Measurements from ENCODE around the gene CCL4. TPM values are rescaled to one million over a fixed set of nuclear protein-coding genes. Genes with fewer than 3 reads are reported as not detected.

The CCL4 gene
- total RNA-seq, 1 experiment from 2014 or later, result not detected

DNA sequence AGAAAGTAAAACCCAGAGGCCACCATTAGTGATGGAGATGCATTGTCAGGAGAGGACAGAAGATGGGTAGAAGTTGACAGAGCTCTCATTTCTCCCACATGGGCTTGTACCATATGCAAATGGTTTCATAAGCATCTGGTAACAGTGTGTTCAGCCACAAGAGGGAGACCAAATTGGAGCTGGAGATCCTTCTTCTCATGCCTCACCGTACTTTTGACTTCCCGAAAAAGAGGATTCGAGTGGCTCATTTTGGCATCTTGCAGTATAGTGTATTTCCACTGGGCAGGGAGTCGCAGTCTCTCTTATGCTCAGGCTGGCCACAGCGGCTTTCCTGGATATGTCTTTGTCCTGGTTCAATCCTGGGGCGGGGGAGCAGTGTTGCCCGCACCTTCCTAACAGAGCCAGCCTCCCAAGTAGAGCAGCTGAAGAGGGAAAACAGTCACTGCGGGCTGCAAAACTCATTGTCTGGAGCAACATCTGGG is 49.1 kb downstream of the CCL4 start:
- WGBS (ENCODE audit: extremely low coverage, insufficient read length, low lambda C conversion rate), result no CpG with 5 or more reads among the region's 8 CpGs
- H3K4me3 Mint-ChIP-seq, result no peak overlapping the region

More for the DNA sequence above, 49.1 kb downstream of the CCL4 start:
- Histone ChIP-seq H3K23ac (ENCODE audit: insufficient read length, low read depth, low read length) (no peak overlapping the region), H2BK15ac (ENCODE audit: low read depth, low read length) (no peak overlapping the region), H2BK5ac (ENCODE audit: insufficient read length, low read length) (no peak overlapping the region), H3K18ac (ENCODE audit: insufficient read length, low read depth, low read length) (no peak overlapping the region), H4K91ac (ENCODE audit: insufficient read length, low read depth, low read length) (no peak overlapping the region), H3K4ac (ENCODE audit: low read depth, low read length) (no peak overlapping the region), H3K14ac (ENCODE audit: insufficient read depth, low read length) (no peak overlapping the region), H2BK20ac (ENCODE audit: low read depth, low read length, poor library complexity, severe bottlenecking) (no peak overlapping the region), H3K27ac (ENCODE audit: insufficient read length, low read depth, low read length) (no peak overlapping the region), H3K56ac (ENCODE audit: insufficient read length, low read depth, low read length) (no peak overlapping the region), H4K8ac (replicated peaks; ENCODE audit: insufficient read length, low read depth, low read length) (no peak overlapping the region), H3K79me2 (ENCODE audit: insufficient read depth, low read length) (no peaks in the 10 kb centered on the region), H2BK12ac (ENCODE audit: insufficient read length, low read depth, low read length) (no peak overlapping the region), H4K20me1 (ENCODE audit: control insufficient read depth, insufficient read depth, insufficient read length) (no peaks in the 10 kb centered on the region), H3K9ac (ENCODE audit: extremely low read depth, insufficient read length, low read length) (no peak overlapping the region), H3T11ph (ENCODE audit: low read length) (no peak overlapping the region), H2AFZ (ENCODE audit: low read length) (no peak overlapping the region), H3K27me3 (ENCODE audit: insufficient read depth, low read length) (no peaks in the 10 kb centered on the region), H3K4me1 (ENCODE audit: insufficient read depth, low read length) (no peaks in the 10 kb centered on the region), H3K4me2 (ENCODE audit: insufficient read depth, insufficient read length, low read length) (no peak overlapping the region), H2BK120ac (ENCODE audit: low read depth, low read length, poor library complexity, severe bottlenecking) (no peak overlapping the region), H3K79me1 (ENCODE audit: insufficient read depth, low read depth, low read length, poor library complexity, severe bottlenecking) (no peaks in the 10 kb centered on the region), H2AK5ac (ENCODE audit: insufficient read length, low read length) (no peak overlapping the region), H4K5ac (ENCODE audit: insufficient read length, low read depth, low read length) (no peak overlapping the region), H3K23me2 (ENCODE audit: insufficient read length, low read depth, low read length, poor library complexity, severe bottlenecking) (no peaks in the 10 kb centered on the region), H3K9me3 (ENCODE audit: control insufficient read depth, low read depth, low read length) (no peaks in the 10 kb centered on the region)
- Mint-ChIP-seq H3K27ac (no peak overlapping the region), H3K9me3 (no peaks in the 10 kb centered on the region), H3K4me1 (peaks cover 9 to 12% of the 10 kb centered on the region in 2 experiments), H3K36me3 (ENCODE audit: insufficient read depth in 1 of 3, low read depth in 3 of 3) (no peaks in the 10 kb centered on the region), H3K27me3 (ENCODE audit: low read depth) (peaks cover 5% of the 10 kb centered on the region)
- no peak for TF ChIP-seq CTCF (conservative IDR thresholded peaks at IDR 0.05)
- DNase-seq, result no peak

All from H9 (cell line).